HG03097 (cell line): ENCODE results near the gene CREB5.
A peak's percentile ranks its signal among the peaks of the same experiment; 100 is the strongest.
"Not testable (repeated sequence)": the region's sequence is repeated elsewhere in the genome, so short reads cannot be mapped to it uniquely, and the experiment has no call there.

Experiments
- ATAC-seq: cut with Tn5 transposase; IDR thresholded peaks from one replicate; pipeline ENCODE4 v1.9.1; 2021; ENCODE audit not compliant: unreplicated experiment, low FRiP score

The CREB5 gene

GRCh38 chr7:28536259-28536658, 123.9 kb downstream of the CREB5 start:
- ATAC-seq, result no peak

DNA sequence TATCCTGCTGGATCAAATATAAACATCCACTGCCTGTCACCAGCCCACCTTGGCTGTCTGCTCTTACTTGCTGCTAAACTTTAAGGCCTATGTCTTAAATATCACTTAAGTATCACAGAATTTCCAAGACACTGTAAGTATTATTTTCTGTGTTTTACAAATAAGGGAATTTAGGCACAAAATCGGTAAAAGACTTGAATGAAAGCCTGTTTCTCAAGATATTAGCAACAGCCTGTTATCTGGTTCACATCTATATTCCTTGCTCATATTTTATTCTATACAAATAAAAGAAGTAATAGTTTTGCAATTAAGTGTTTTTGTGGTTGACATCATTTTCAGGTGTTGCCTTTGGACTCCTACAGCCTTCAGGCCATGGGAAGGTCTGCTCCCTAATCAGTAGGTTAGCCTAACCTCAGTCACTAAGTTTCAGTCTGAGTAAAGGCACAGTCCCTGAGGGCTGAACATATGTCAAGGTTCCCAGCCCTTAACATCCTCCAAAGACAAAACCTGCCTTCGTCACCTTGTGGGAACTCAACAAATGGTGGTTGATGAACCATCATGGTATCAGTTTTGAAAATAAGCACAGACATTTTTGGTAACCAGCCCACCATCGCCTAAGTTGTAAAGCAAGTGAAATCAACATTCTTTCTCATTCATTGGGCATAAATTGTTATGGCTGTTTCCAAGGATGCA, 127.1 kb downstream of the CREB5 start:
- ATAC-seq, result peak; percentile 85

GRCh38 chr7:28542410-28542809, 130.1 kb downstream of the CREB5 start:
- ATAC-seq, result no peak

DNA sequence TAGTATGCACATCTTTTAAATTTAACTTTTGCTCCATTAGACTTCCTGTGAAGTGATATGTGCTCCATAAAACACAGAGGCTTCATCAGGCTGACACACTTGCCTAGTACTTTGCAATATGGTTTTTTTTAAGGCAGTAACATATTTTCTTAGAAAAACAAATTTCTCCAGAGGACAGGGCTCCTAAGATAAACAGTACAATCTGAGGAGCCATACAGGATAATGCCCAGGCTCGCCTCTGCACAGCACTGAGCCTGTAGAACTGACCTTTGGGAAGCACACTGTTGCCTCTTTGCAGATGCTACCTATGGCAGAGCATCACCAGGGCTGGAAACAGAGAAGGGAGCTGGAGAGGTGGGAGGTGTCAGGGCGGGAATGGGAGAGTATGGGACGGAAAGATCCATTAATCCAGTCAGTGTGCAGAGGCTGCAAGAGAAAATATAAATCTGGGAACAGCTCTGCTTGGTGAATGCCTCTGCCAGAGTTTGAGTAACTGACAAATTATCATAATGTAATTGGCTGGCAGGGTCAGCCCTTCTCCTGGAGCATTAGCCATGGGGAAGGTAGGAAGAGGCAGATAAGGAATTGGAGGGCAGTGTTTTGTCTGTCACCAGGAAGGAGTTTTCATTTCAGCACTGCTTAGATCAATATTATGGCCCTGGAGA, 132.3 kb downstream of the CREB5 start:
- no peak for ATAC-seq

GRCh38 chr7:28546067-28546466, 133.7 kb downstream of the CREB5 start:
- no peak for ATAC-seq

DNA sequence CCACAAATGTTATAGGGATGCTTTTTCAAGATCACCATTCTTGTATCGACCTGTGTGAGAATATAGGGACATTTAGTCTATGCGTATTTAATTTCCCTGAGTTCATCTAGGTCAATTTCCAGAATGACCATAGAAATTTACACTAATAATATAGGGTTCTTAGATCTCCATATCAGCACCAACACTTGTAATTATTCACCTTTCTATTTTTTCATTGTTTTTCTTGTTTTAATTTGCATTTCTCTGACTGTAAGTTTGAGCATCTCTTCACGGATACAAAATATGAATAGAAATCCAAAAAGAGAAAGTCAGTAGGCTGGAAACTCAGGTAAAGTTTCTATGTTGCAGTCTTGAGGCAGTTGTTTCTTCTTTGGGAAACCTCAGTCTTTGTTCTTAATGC, 134.8 kb downstream of the CREB5 start:
- ATAC-seq, result no peak

- no peak for ATAC-seq
These were observed 136.1 kb downstream of the CREB5 start for GRCh38 chr7:28548416-28548815.

DNA sequence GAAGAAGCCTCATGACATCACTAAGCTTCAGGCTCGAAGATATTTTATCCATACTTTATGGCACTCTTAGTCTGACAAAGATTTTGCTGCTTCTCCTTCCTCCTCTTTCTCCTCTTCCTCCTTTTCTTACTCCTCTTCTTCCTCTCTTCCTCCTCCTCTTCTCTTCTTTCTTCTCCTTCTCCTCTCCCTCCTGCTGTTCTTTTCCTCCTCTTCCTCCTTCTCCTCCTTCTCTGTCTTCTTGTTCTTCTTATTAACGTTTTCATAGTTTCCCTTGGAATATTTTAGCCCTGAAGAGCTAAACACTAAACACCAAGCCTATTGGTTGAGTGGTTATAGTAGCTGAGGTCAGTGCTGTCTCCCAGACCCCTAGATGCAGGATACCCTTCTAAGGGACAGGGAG, 137.7 kb downstream of the CREB5 start:
- ATAC-seq, result no peak

DNA sequence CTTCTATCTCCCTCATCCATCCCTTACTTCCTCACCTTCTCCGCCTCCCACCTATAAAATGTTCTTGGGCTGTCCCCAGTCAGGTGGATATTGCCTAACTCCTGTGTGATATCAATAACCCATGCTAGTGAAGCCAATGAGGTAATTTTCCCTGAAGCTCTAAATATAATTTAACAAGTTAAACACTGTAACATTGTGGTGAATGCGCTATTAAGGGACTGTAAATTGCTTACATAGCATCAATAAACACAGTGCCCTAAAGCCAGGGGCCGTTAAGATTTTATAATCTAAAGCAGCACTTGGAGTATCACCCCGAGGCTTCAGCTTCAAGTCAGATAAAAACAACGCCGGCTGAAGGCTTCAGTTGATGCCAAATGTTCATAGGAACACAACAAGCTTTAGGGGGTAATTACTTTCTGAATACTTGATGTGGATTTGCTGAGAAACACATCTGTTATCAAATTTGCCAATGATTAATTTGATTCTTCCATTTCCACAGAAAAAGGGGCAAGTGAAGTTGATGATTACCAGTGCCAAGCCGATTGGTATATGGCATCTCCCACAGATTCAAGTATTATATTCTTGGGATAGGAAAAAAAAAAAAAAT, 138.4 kb downstream of the CREB5 start:
- no peak for ATAC-seq

DNA sequence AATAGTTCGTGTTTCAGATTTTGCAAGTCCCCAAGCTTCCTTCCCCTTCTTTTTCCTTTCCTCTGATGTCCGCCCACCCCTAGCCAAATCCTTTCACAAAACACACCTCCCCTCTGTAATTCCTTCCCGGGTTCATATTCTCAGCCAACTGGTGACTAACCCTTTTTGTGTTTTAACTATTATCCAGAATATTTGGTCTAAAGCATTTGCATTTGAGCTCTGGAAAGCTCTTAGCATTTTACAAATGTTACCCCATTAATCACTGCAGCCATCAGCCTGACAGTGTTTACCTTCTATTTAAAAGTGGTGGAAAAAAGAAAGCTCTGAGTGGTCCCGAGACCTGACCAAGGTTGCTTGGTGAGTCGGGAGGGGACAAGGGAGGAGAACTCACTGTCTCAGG, 139.0 kb downstream of the CREB5 start:
- no peak for ATAC-seq

GRCh38 chr7:28551766-28552165, 139.4 kb downstream of the CREB5 start:
- not testable (repeated sequence) for ATAC-seq

DNA sequence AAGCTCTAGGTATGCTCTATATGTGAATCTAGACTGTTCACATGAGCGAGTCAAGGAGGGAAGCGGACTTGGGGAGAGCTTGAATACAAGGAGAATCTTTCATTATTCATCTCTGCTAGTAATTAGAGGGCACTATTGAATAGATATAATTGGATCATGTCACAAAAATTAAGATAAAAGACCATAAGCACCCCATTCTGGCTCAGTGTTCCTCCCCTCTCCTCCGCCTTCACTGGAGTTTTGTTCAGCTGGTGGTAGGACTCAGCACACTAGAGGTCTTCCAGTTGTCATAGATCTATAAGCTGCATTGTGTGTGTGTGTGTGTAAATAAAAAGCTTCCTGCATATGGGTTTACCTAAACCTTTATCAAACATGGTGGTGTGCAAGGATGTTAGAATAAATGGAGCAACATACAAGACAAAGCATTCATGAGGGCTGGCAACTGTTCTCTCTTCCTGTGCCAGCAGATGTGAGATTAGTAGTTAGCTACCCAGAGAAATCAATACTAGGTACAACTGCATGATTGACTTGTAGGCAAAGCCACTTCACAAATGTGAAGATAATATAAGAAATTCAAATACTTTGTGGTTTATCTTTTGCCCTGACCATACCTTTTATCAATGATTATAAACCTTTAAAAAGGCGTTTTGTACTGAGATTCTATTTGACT, 142.6 kb downstream of the CREB5 start:
- no peak for ATAC-seq

DNA sequence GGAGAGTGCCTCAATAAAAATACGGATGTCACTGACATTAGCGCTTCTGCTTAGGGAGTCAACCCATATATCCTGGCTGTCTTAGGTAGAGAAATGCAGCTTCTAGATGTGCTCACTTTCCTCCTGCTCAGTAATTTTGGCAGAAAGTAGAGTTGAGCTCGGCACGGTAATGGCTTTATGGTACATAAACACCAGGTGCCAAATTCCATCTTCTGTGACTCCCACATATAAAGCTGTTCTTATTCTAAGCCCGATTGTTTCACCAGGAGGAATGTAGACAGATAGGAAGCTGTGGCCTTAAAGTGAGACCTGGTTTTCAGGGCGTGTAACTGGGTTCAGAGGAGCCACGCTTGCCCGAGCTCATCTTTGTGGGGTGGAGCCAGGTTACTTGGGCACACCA, 143.7 kb downstream of the CREB5 start:
- ATAC-seq, result no peak

DNA sequence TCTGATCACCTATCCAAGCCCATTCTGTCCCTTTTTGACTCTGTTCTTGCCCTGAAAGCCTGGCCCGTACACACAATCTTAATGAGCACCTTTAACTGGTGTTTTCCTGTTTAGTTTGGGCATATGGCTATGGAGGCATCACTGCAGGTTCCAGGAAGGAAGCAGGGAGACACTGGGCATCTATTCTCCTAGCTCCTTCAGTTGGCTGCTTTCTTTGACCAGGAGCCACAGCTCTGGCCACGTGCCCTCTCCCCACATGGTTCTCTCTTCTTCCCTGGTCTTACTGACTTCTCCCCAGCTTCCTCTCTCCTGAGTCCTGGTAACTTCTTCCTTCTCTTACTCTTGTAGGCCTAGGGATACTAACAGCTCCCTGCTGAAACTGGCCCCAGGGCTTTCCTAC, 144.4 kb downstream of the CREB5 start:
- ATAC-seq, result no peak

DNA sequence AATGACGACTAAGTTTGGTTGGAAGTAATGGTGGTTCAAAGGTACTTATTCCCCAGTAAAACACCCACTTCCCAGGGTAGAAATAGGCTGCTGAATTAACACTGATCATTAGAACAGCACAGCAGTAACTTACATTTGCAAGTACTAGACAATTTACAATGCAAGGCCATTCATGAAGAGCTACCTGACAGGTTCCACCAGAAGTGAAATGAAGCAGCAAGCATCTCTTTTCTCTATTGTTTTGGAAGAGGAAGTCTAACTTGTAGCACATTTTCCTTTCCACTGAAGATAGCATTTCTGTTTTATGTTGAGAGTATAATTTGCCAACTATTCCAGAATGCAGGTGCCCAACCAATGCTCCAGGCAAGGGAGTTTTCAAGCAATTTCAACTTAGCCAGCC, 145.9 kb downstream of the CREB5 start:
- ATAC-seq, result no peak

DNA sequence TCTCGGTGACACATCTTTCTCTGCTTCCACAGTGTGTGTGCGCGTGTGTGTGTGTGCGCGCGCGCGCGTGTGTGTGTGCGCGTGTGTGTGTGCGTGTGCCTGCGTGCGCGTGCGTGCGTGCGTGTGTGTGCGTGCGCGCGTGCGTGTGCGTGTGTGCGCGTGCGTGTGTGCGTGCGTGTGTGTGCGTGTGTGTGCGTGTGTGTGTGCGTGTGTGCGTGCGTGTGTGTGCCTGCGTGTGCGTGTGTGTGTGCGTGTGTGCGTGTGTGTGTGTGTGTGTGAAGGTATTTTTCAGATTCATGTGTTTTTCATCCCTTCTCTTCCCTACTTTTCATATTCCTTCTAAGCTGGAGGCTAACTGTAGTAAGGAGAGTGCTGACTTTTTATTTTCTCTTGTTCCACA, 148.4 kb downstream of the CREB5 start:
- no peak for ATAC-seq

DNA sequence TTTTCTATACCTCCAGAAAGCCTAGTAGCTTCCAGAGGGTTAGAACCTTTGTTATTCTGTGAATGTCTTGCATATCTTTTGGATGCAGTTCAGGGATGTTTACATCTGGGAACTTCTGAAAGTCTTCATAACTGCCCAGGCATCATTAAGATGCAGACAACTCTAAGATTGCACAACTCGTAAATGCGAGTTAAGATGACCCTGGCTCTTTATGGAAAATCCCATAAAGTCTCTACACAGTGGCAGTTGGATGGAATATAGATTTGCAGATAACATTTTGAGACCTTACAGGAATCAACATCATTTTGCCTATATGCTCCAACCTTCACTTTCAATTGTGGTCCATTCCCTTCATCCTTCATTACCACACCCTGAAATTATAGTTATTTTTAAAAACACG, 151.7 kb downstream of the CREB5 start:
- no peak for ATAC-seq

DNA sequence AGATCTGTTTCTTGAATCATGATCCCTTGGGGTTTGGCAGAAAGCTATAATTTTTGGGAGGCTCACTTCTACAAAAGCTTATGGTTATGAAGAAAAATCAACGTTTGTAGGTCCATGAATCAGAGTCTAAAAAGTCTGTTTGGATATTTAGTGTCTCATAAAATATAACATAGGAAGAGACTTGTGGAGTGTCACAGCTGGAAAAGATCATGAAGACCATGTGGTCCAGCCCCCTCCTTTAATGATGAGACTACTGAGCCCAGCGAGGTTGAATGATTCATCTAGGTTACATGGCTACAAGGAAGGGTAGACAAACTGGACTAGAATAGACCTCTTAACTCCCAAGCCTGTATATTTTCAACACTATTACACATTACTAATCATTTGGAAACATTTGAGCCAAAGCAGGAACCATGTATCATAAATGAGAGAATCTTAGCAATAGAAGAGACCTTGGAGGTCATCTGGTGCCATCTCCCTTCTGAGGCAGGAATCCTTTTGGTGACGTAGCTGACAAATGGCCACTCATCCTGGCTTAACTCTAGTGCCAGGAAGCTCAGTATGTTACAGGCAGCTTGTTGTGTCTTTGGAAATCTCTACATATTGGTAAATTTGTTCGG, 152.5 kb downstream of the CREB5 start:
- ATAC-seq, result no peak

DNA sequence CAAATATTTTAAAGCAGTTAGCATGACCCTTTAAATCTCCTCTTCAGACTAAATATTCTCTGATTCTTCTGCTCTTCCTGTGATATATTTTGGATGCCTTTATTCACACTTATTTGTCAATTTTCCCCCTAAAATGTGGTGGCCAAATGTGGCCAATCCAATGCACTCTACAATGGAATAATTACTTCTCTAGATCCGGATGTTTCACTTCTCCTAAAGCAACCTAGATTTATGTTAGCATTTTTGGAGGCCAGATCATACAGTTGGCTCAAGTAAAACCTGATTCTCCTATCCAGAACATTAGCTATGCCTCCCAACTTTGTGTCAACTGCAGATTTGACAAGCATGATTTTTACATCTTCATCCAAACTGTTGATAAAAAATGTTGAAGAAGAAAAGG, 153.7 kb downstream of the CREB5 start:
- ATAC-seq, result no peak

- peak; percentile 71 for ATAC-seq
These were observed 158.0 kb downstream of the CREB5 start for GRCh38 chr7:28570113-28570969.
